Hepatocyte (in vitro differentiated cells): ENCODE measurements around the gene EXOC6B.

Source experiments
- CTCF ChIP-seq: fragments of 200-600 bp; sonication (generic); IDR thresholded peaks from 2 replicates; pipeline ENCODE4 v1.5.1; 2016; ENCODE audit warnings: antibody characterized with exemption, mild to moderate bottlenecking; ENCODE audit not compliant: poor library complexity
- EZH2 ChIP-seq: fragments of 200-600 bp; sonication (generic); IDR thresholded peaks from 2 replicates; pipeline ENCODE4 v1.6.1; 2016; ENCODE audit warnings: antibody characterized with exemption, mild to moderate bottlenecking, borderline replicate concordance
- EZH2phosphoT487 ChIP-seq: fragments of 200-600 bp; sonication (generic); IDR thresholded peaks from one replicate; pipeline ENCODE4 v1.6.1; 2018; ENCODE audit warnings: antibody characterized with exemption, mild to moderate bottlenecking, low read depth, moderate library complexity; ENCODE audit not compliant: unreplicated experiment, severe bottlenecking

DNA sequence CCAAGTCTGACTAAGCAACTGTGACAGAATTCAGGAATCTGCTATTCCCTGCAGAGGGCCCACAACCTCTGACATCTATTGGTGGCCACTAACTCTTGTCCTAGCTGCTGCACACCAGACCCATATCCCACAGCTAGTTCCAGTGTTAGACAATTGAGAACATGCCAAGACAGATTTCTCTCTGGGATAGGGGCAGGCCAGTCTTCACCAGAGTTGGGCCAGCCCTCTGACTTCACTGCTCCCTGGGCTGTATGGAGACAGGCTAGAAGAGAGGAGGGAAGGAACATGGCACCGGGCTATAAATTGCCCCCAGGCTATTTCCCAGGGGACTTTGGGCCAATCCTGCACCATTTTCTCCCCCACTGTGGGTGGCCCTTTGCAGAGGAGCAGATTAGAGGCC lies 645.5 kb downstream of the EXOC6B start:
- no peak for TF ChIP-seq CTCF
- TF ChIP-seq EZH2 = no peak
- no peak for TF ChIP-seq EZH2phosphoT487
